CD4-positive, alpha-beta T cell treated with Interleukin-6 at 100 ng/mL for 8 hours (primary cell): Measurements from ENCODE around the gene TUBG2.

Experiments used
- DNase-seq: peaks from one replicate; pipeline ENCODE4 v3.0.0-alpha.2; 2020; ENCODE audit warnings: mixed read lengths, low spot score

The TUBG2 gene

GRCh38 chr17:42677012-42677857, 18.2 kb downstream of the TUBG2 start:
- DNase-seq: peak; percentile 96

GRCh38 chr17:42677921-42678781, 19.1 kb downstream of the TUBG2 start:
- peak; percentile 59 for DNase-seq

- peak; percentile 23 for DNase-seq
Observed at GRCh38 chr17:42678951-42679491, 19.9 kb downstream of the TUBG2 start.

DNA sequence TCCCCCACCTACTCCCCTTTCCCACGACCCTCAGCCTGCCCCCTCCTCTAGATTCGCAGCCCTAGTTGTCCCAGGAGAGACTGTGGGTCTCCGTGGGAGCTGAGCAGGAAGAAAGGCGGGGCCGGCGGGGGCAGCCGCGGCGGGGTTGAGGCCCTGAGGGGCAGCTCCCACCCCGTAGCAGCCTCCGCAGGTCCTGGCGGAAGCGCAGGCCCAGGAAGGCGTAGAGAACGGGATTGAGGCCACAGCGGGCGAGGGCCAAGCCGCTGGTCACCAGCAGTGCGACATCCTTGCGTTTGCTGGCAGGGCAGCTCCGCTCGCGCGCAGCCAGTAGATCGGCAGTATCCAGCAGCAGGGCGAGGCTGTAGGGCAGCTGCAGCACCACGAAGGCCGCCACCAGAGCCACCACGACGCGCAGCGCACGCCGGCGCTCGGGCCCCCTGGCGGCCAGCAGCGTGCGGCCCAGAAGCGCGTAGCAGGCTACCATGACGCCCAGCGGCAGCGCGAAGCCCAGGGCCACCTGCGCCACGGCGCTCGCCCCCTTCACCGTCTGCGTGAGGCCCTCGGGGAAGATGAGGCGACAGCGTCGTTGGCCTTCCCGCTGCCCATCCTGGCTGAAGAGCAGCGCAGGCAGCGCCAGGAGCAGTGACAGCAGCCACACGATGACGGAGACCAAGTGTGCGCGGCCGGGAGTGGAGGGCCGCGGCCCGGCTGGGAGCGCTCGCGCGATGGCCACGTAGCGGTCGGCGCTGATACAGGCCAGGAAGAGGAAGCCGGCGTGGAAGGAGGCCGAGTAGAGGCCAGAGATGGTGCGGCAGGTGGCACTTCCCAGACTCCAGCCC, 20.6 kb downstream of the TUBG2 start:
- peak; percentile 69 for DNase-seq

DNA sequence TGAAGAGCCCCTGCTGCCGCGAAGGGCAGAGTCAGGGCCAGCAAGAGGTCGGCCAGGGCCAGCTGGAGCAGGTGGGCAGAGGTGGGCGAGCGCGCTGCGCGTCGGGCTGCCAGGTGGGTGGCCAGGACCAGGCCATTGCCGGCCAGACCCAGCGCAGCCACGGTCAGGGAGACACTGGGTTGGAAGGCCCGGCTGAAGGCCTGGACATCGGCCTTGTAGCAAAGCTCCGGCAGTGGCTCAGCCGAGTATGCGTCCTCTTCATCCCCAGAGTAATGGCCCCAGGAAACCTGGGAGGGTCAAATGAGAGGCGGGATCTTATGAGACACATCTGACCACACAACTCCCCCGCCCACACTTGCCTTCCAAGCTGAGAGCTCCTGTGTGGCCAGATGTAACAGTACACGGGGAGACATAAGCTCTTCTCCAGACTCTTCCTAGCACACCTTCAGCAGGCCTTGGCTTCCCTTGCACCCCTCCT, 21.3 kb downstream of the TUBG2 start:
- DNase-seq: no peak

- no peak for DNase-seq
Observed at GRCh38 chr17:42681976-42682721, 23.1 kb downstream of the TUBG2 start, which contains the start of gene CNTNAP1. Gene CNTNAP1 (plus strand): TSS chr17:42682531. CDS start chr17:42682830, 299 bp downstream.

- DNase-seq: no peak
Observed at GRCh38 chr17:42682722-42683403, 23.8 kb downstream of the TUBG2 start.

- DNase-seq: no peak
Observed at GRCh38 chr17:42683407-42684034, 24.4 kb downstream of the TUBG2 start.

GRCh38 chr17:42684929-42685556, 26.0 kb downstream of the TUBG2 start:
- DNase-seq: no peak

DNA sequence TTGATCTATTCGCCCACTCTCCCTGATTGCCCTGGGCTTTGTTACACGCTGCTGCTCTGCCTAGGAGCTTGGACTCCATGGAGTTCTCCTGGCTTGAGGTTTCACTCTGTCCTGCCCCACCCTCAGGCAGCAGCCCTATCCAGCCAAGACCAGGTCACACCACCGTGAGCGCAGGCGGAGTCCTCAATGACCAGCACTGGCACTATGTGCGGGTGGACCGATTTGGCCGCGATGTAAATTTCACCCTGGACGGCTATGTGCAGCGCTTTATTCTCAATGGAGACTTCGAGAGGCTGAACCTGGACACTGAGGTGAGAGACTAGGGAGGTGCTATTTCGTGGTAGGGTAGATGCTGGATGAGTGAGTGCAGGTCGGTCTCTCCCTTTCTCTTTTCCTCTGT, 26.7 kb downstream of the TUBG2 start:
- no peak for DNase-seq

DNA sequence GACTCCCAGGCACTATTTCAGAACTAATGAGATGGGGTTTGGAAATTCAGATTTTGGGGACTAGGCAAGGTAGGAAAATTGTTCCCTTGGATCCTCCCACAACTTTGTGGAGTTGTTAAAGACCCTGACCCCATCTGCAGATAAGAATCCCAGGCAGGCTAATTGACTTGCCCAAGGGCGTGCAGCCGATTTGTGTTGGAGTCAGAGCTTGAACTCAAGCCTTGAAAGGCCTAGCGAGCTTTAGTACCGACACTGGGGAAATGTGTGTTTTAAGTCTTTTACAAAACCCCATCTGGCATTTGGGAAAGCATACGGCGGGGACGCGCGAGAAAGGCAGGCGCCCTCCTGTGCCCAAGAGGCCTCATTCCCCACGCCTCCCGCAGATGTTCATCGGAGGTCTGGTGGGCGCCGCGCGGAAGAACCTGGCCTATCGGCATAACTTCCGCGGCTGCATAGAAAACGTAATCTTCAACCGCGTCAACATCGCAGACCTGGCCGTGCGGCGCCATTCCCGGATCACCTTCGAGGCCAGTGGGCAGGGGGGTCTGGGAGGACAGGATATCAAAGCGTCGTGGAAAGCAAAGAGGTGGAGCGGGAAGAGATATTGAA, 27.5 kb downstream of the TUBG2 start:
- no peak for DNase-seq

GRCh38 chr17:42687707-42688320, 28.7 kb downstream of the TUBG2 start:
- DNase-seq: no peak

GRCh38 chr17:42690596-42690995, 31.5 kb downstream of the TUBG2 start:
- DNase-seq: no peak

- no peak for DNase-seq
Observed at GRCh38 chr17:42691021-42691545, 32.0 kb downstream of the TUBG2 start.

- DNase-seq: no peak
Observed at GRCh38 chr17:42692489-42692888, 33.4 kb downstream of the TUBG2 start.

DNA sequence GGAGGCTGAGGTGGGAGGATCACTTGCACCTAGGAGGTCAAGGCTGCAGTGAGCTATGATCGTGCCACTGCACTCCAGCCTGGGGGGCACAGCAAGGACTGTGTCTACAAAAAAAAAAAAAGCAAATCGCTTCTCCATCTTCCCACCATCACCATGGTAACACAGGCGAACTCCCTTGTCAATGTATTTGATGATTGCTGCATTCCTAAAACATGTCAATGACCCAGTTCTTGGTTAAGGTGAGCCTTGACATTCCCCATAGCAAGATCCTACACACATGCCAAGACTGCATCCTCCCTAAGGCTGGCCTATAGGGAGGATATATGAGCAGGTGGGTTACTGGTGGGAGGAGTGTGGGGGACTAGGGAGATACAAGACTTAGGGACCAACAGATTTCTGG, 35.4 kb downstream of the TUBG2 start:
- DNase-seq: no peak

DNA sequence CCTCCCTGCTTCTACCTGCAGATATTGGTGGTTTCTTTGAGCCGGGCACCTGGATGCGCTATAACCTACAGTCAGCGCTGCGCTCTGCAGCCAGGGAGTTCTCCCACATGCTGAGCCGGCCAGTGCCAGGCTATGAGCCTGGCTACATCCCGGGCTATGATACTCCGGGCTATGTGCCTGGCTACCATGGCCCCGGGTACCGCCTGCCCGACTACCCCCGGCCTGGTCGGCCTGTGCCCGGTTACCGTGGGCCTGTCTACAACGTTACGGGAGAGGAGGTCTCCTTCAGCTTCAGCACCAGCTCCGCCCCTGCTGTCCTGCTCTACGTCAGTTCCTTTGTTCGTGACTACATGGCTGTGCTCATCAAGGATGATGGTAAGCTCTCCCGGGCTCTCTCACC, 36.4 kb downstream of the TUBG2 start:
- DNase-seq: no peak
